ENCODE measurements around the gene TRIM14. TPM values are rescaled to one million over a fixed set of nuclear protein-coding genes. Genes with fewer than 3 reads are reported as not detected.

The TRIM14 gene
- total and polyA plus RNA-seq, 10 of the 15 experiments (the other 5 are each of a cell fraction or from before 2014, with no cell fraction given), result 8.6 to 53.3 (median 35.7) TPM

- peak; percentile 70; the same call in 1 of the 2 replicates for TF ChIP-seq EED (IDR thresholded peaks at IDR 0.05; ENCODE audit: low read depth)
- peak; percentile 85 for TF ChIP-seq RUNX3 (IDR thresholded peaks at IDR 0.05; ENCODE audit: low read length)
- 0 out of 4 replicates have a peak, but pooled peaks have one; percentile 13 to 14 for TF ChIP-seq EP300 (IDR thresholded peaks at IDR 0.05; ENCODE audit: borderline replicate concordance in 1 of 2, control insufficient read depth in 1 of 2, low read depth in 2 of 2, low read length in 2 of 2)
- peak; percentile 60 for TF ChIP-seq TCF7 (IDR thresholded peaks at IDR 0.05; ENCODE audit: borderline replicate concordance)
- TF ChIP-seq IRF4 (IDR thresholded peaks at IDR 0.05; ENCODE audit: low read depth, low read length), result peak; percentile 60; the same call in 1 of the 2 replicates
- TF ChIP-seq IKZF1 (conservative IDR thresholded peaks at IDR 0.05), result peak; percentile 50; the same call in 1 of the 2 replicates
- peak; percentile 84 for TF ChIP-seq IKZF2 (IDR thresholded peaks at IDR 0.05)
- peak; percentile 53; the same call in 1 of the 2 replicates for TF ChIP-seq HDGF (IDR thresholded peaks at IDR 0.05)
- TF ChIP-seq KAT2A (conservative IDR thresholded peaks at IDR 0.05; ENCODE audit: control insufficient read depth, low read depth, low read length), result no peak
- TF ChIP-seq, protein P1, sequence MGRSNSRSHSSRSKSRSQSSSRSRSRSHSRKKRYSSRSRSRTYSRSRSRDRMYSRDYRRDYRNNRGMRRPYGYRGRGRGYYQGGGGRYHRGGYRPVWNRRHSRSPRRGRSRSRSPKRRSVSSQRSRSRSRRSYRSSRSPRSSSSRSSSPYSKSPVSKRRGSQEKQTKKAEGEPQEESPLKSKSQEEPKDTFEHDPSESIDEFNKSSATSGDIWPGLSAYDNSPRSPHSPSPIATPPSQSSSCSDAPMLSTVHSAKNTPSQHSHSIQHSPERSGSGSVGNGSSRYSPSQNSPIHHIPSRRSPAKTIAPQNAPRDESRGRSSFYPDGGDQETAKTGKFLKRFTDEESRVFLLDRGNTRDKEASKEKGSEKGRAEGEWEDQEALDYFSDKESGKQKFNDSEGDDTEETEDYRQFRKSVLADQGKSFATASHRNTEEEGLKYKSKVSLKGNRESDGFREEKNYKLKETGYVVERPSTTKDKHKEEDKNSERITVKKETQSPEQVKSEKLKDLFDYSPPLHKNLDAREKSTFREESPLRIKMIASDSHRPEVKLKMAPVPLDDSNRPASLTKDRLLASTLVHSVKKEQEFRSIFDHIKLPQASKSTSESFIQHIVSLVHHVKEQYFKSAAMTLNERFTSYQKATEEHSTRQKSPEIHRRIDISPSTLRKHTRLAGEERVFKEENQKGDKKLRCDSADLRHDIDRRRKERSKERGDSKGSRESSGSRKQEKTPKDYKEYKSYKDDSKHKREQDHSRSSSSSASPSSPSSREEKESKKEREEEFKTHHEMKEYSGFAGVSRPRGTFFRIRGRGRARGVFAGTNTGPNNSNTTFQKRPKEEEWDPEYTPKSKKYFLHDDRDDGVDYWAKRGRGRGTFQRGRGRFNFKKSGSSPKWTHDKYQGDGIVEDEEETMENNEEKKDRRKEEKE (IDR thresholded peaks at IDR 0.05), result no peak
- peak; percentile 50; the same call in 1 of the 2 replicates for TF ChIP-seq PML (IDR thresholded peaks at IDR 0.05; ENCODE audit: low read length)
- no peak for TF ChIP-seq ESRRA (IDR thresholded peaks at IDR 0.05; ENCODE audit: low read length)
Measured at GRCh38 chr9:98104445-98104881, 14.6 kb downstream of the TRIM14 start (continued).
